Mesothelial cell of epicardium (in vitro differentiated cells): ENCODE data around the gene PACSIN1. TPM values are rescaled to one million over a fixed set of nuclear protein-coding genes. Genes with fewer than 3 reads are reported as not detected.

Source experiments
- DNase-seq, 2 experiments: peaks; one replicate each; pipeline ENCODE4 v3.0.0; 2021; ENCODE audit warnings: low spot score in 2 of 2; ENCODE audit not compliant: unreplicated experiment in 2 of 2
- H3K27ac Mint-ChIP-seq: 2 replicates; pipeline ENCODE4 v1.8.0; 2021; ENCODE audit warnings: mixed read lengths
- H3K27me3 Mint-ChIP-seq: 2 replicates; pipeline ENCODE4 v1.8.0; 2021; ENCODE audit warnings: low read depth, mixed read lengths
- H3K36me3 Mint-ChIP-seq: 2 replicates; pipeline ENCODE4 v1.8.0; 2021; ENCODE audit warnings: mixed read lengths
- H3K4me1 Mint-ChIP-seq: 2 replicates; pipeline ENCODE4 v1.8.0; 2021; ENCODE audit warnings: mixed read lengths
- H3K4me3 Mint-ChIP-seq: 2 replicates; pipeline ENCODE4 v1.8.0; 2021; ENCODE audit warnings: mild to moderate bottlenecking, moderate library complexity, mixed read lengths
- H3K9me3 Mint-ChIP-seq: 2 replicates; pipeline ENCODE4 v1.8.0; 2021; ENCODE audit warnings: mixed read lengths
- CTCF ChIP-seq: fragments of 200-600 bp; sonication (generic); IDR thresholded peaks from one replicate; pipeline ENCODE4 v1.5.0; 2021; ENCODE audit warnings: antibody characterized with exemption; ENCODE audit not compliant: unreplicated experiment
- total RNA-seq: library from RNA; stranded (reverse); gene quantifications from 3 replicates; pipeline ENCODE4 v1.2.1, GENCODE V29; 2021

The PACSIN1 gene
- total RNA-seq, 1 donor from 2014 or later: 3.3 TPM

- peak; percentile 91 to 96 for DNase-seq
- H3K27me3 Mint-ChIP-seq: peaks cover 8% of the 10 kb centered on the region
- no peaks in the 10 kb centered on the region for H3K36me3 Mint-ChIP-seq
- no peaks in the 10 kb centered on the region for H3K9me3 Mint-ChIP-seq
- TF ChIP-seq CTCF: peak; percentile 77
- peaks cover 9% of the 10 kb centered on the region for H3K4me1 Mint-ChIP-seq
- H3K27ac Mint-ChIP-seq: peak overlapping the region; percentile 16
- H3K4me3 Mint-ChIP-seq: peak overlapping the region; percentile 59
These were observed 61.3 kb downstream of the PACSIN1 start for GRCh38 chr6:34526992-34527728.

GRCh38 chr6:34527751-34528670 lies 62.1 kb downstream of the PACSIN1 start:
- Mint-ChIP-seq H3K27ac (no peak overlapping the region), H3K9me3 (no peaks in the 10 kb centered on the region), H3K27me3 (peaks cover 8% of the 10 kb centered on the region), H3K4me3 (no peak overlapping the region), H3K36me3 (no peaks in the 10 kb centered on the region), H3K4me1 (peaks cover 9% of the 10 kb centered on the region)
- no peak for DNase-seq
- TF ChIP-seq CTCF: no peak

GRCh38 chr6:34528996-34529664 lies 63.3 kb downstream of the PACSIN1 start:
- no peak overlapping the region for H3K4me3 Mint-ChIP-seq
- no peaks in the 10 kb centered on the region for H3K36me3 Mint-ChIP-seq
- no peak for TF ChIP-seq CTCF
- peaks cover 8% of the 10 kb centered on the region for H3K27me3 Mint-ChIP-seq
- H3K27ac Mint-ChIP-seq: no peak overlapping the region
- H3K9me3 Mint-ChIP-seq: no peaks in the 10 kb centered on the region
- no peak for DNase-seq
- peaks cover 9% of the 10 kb centered on the region for H3K4me1 Mint-ChIP-seq

GRCh38 chr6:34529665-34530327 lies 63.9 kb downstream of the PACSIN1 start:
- TF ChIP-seq CTCF: no peak
- peaks cover 8% of the 10 kb centered on the region for H3K27me3 Mint-ChIP-seq
- no peak overlapping the region for H3K27ac Mint-ChIP-seq
- no peaks in the 10 kb centered on the region for H3K36me3 Mint-ChIP-seq
- H3K4me1 Mint-ChIP-seq: peaks cover 8% of the 10 kb centered on the region
- DNase-seq: no peak
- no peaks in the 10 kb centered on the region for H3K9me3 Mint-ChIP-seq
- no peak overlapping the region for H3K4me3 Mint-ChIP-seq

- no peak for DNase-seq
- no peaks in the 10 kb centered on the region for H3K36me3 Mint-ChIP-seq
- peaks cover 8% of the 10 kb centered on the region for H3K27me3 Mint-ChIP-seq
- TF ChIP-seq CTCF: no peak
- H3K9me3 Mint-ChIP-seq: no peaks in the 10 kb centered on the region
- H3K4me3 Mint-ChIP-seq: no peak overlapping the region
- H3K4me1 Mint-ChIP-seq: peaks cover 4% of the 10 kb centered on the region
- no peak overlapping the region for H3K27ac Mint-ChIP-seq
These were observed 65.0 kb downstream of the PACSIN1 start for GRCh38 chr6:34530753-34531365.
